Stimulated activated naive CD4-positive, alpha-beta T cell treated with Interleukin-2 at 50 U/mL for 16 hours (primary cell): ENCODE measurements around the gene JADE1.

Experiments used
- DNase-seq: peaks from one replicate; lab custom pipeline; 2025; lab: John Stamatoyannopoulos, UW

The JADE1 gene

DNA sequence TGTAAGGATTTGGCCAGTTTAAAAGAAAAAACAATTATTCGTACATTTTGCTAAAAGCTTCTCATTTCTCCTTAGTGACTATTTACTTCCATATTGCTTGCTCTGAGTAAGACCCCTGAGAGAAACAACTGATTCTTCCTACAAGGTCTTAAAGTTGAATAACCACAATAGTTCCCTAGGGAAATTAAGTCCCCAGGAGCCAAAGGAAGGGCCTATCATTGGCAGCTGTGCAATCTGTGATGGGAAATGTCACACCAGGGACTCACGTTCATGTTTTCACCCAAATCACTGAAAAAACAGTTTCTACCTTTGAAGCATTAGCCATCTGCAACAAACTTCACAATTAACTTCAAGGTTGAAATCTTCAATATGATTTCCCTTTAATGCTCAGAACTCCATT lies 66.7 kb downstream of the JADE1 start:
- no peak for DNase-seq

- no peak for DNase-seq
These were observed 68.4 kb downstream of the JADE1 start for GRCh38 chr4:128877934-128878333.

- no peak for DNase-seq
These were observed 69.8 kb downstream of the JADE1 start for GRCh38 chr4:128879283-128879682.

DNA sequence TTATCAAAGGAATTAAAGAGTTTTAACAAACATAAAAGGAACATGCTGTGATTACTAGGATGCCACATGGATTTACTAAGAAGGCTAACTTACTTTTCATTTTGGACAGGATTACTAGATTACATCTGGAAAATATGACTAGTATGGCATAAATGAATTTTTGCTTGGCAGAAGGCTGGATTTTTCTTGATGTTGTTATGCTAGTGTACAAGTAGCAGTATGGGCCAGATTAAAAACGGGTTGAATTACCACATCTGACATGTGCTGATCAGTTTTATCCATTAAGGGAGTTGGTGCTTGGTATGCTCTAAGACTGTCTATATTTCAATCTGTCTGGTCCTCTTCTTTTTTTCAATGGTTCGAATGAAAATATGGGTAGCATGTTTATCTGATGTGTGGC lies 70.5 kb downstream of the JADE1 start:
- DNase-seq = no peak

GRCh38 chr4:128880662-128881061 lies 71.2 kb downstream of the JADE1 start:
- no peak for DNase-seq

- no peak for DNase-seq
These were observed 95.3 kb downstream of the JADE1 start for GRCh38 chr4:128904821-128905220.

GRCh38 chr4:128906581-128906980 lies 97.1 kb downstream of the JADE1 start:
- DNase-seq = no peak

DNA sequence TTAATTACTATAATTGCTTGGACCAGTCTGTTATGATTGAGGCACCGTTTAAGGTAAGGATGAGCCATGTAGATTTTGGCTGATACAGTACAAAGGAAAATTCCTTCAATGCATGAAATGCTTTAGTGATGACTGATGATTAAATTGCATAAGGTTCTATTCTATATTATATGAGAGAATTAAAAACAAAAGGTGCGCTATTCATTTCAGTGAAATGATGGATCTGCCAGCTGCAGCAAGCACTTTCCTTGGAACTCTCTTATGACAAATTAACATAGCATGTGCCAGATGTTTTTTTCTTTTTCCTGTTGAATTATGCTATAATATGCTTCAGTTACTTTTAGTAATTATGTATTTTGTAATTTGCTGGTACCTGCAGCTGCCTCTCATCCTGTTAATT lies 98.5 kb downstream of the JADE1 start:
- no peak for DNase-seq

DNA sequence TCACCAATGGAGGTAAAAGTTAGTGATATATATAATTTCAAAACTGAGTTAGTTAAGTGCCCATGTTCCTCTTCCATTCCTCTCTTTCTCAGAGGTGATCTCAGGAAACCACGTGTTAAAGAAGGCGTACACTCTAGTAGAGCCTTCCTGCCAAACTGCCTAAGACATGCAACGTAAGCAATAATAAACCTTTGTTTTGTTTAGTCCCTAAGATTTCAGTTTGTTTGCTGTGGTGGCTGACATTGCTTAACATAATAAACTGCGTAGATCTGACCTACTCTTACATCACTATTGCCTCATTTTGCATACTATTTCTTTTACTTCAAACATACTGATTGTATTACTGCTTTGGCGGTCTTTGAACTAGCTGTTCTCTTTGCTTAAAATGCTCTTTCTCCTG lies 99.2 kb downstream of the JADE1 start:
- DNase-seq = no peak

GRCh38 chr4:128913228-128913627 lies 103.7 kb downstream of the JADE1 start:
- no peak for DNase-seq

DNA sequence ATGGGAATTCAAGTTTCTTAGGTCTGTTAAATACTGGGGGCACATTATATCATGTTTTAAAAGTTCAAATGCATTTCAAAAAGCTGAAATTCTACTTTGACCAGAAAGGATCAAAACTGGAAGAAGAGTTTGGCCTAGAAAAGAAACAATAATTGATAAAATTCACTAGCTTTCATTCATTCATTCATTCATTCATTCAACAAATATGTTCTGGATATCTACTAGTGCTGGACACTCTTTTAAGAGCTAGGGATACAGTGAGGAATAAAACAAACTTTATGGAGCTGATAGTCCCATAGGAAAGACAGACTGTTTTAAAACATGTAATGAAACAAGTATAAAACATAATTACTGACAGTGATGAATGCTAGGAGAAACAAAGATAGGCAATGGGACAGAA lies 106.0 kb downstream of the JADE1 start:
- DNase-seq = no peak

DNA sequence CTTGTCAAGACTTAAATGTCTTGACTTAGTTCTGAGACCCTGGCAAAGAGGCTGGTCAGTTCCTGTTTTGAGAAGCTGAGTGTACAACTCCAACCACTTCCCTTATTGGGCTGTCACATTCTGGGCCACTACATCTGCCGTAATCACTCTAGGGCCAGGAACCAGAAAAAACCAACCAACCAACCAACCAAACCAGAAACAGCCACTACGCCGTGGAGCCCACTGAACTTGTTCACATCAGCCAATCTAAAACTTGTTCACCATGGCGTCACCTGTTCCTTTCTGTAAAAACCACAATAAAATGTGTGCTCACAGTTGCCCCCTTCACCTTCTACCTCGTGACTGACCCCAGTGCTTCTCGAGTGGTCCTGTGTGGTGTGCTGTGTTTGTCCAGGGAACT lies 107.3 kb downstream of the JADE1 start:
- no peak for DNase-seq

- DNase-seq = no peak
These were observed 108.3 kb downstream of the JADE1 start for GRCh38 chr4:128917781-128918180.

DNA sequence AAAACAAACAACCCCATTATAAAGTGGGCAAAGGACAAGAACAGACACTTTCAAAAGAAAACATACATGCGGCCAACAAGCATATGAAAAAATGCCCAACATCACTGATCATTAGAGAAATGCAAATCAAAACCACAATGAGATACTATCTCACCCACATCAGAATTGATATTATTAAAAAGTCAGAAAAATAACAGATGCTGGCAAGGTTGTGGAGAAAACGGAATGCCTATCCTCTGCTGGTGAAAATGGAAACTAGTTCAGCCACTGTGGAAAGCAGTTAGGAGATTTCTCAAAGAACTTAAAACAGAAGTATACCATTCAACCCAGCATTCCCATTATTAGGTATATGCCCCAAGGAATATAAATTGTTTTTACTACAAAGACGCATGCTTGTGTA lies 112.5 kb downstream of the JADE1 start:
- DNase-seq = no peak
